HG03342 (cell line): ENCODE data around the gene RAB11A.

Experiments
- ATAC-seq: cut with Tn5 transposase; IDR thresholded peaks from one replicate; pipeline ENCODE4 v1.9.1; 2021; ENCODE audit warnings: mild to moderate bottlenecking, moderate library complexity; ENCODE audit not compliant: unreplicated experiment

The RAB11A gene

DNA sequence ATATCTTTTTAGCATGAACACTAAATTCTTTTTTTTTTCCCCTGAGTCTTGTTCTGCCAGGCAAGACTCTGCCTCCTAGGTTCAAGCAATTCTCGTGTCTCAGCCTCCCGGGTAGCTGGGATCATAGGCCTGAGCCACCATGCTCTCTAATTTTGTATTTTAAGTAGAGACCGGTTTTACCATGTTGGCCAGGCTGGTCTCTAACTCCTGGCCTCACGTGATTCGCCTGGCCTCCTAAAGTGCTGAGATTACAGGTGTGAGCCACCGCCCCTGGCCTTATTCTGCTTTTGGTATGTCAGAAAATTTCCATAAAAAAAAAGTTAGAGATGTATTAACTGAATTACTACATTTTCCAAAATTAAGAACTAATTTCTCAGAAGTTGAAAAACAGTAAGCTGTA is 14.3 kb downstream of the RAB11A start:
- no peak for ATAC-seq

DNA sequence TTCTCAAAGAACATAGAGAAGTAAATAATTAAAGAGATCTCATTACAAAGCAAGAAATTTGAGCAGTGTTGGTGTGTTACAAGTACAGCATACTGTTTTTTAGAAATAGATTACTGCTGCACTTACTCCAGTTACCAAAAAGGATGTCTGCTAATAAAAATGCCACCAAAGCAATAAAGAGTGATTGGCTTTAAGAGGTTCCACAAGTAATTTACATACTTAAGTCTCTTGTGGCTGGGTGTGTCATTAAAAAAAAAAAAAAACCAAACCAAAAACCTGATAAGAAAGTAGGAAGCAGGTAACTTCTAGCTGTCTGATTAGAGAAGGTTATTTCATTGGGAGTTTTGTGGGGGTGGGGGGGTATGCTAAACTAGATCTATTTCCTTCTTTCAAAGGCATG is 15.2 kb downstream of the RAB11A start:
- no peak for ATAC-seq

DNA sequence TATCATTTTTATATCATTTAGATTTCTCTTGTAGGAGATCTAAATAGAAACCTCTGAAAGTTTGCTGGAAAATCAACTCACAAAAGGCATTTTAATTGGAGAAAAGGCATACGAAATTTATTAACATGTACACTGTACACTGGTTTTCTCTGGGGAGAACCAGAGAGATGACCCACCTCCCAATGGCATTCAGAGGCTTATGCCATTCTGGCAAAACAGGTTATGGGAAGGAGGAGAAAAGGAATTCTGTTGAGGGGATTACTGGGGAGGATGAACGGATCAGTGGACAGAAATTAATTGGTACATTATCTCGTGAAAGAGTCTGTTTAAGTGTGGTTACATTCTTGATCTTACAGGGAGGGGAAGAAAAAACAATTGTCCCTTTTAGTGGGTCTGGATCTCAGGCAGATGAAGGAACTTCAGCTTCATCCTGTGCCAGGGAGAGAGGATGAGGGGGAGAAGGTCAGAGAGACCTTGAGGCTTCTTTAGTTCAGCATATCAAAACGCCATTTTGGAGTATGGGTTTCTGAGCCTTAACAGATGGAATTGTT is 16.5 kb downstream of the RAB11A start:
- ATAC-seq = no peak

DNA sequence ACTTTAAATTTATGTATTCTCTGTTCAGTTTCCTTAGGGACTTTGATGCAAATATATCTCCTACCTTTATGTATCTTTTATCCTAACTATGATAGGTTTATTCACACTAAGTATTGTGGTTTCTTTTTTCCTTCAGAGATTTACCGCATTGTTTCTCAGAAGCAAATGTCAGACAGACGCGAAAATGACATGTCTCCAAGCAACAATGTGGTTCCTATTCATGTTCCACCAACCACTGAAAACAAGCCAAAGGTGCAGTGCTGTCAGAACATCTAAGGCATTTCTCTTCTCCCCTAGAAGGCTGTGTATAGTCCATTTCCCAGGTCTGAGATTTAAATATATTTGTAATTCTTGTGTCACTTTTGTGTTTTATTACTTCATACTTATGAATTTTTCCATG is 18.3 kb downstream of the RAB11A start:
- no peak for ATAC-seq

DNA sequence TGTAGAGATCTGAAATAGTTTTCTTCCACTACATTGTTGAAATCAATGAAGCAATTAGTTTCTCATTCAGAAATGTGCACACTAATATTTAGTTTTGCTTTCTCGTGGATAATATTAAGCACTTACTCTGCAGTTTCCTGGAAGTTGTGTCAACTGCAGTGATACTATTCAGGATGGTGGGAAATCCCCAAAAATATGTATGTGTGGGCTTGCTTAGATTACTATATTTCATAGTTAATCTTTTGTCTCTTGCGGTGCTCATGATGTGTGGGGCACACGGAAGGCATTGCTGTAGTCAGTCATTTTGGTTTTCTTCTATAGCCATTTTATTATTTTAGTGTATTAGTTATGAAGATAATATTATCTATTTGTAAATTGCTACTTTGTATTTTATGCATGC is 19.7 kb downstream of the RAB11A start:
- no peak for ATAC-seq

DNA sequence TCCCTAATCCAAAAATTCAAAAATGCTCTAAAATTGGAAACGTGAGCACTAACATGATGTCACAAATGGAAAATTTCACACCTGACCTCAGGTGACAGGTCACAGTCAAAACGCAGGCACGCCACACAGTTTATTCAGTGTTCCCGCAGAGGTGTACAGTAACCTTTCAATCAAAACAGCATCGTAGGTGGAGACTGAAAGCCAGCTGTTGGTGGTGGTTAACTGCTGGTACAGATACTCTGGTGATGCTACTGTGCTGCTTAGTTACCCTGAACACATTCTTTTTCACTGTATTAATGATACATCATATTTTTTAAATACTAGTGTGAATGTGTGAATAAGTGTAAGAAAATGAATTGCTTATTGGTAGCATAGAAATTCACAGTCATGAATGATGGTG is 23.8 kb downstream of the RAB11A start:
- ATAC-seq = no peak

DNA sequence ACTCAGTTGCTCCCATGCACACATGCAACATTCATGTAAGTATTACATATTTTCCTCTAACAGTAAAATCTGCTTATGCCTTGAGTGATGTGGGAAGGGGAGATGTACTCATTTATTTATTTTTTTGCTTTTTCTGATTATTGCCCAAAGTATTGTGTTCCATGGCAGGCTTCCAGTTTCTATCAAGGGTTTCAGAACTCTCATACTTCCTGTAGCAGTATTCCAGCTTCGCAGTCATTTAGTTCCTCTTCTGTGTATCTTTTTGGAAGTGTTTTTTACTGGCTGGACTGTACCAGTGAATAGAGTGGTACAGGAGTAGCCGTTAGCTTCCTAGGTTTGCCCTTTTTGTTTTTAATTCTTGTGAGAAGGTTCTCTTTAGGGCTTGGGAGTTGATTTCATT is 26.9 kb downstream of the RAB11A start:
- ATAC-seq = no peak

DNA sequence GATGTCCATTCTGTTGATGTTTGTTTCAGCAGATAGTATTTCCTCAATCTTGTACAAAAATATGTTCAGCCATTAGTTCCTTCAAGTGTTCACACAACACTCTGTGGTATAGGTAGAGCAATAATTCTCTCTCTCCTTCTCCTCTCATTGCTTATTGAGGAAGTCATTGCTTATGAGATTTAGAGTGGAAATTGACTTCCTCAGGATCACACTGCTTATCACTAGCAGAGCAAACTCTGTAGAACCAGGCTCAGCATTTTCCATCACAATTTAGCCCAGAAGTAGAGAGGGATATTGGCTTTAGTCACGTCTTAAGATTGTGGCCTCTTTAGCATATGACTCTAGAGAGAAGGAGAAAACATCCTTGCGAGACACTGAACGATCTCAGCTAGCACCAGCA is 31.2 kb downstream of the RAB11A start:
- ATAC-seq = no peak

DNA sequence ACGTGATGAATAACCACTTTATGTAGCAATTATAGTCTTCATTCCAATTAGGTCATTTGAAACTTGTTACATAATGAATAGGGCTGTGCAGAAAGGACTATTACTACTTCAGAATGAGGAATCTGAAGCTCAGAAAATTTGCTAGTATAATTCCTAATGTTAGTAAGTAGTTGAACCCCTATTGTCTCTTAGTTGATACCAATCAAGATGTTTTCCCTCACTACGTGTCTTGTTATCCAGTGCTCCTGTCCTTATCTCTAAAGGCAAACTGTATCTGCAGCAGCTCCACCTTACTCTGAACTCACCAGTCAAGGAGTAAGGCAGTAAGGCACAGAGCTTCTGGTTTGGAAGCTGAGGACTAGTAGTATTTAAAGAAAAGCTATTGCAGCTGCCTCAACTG is 32.0 kb downstream of the RAB11A start:
- ATAC-seq = no peak

DNA sequence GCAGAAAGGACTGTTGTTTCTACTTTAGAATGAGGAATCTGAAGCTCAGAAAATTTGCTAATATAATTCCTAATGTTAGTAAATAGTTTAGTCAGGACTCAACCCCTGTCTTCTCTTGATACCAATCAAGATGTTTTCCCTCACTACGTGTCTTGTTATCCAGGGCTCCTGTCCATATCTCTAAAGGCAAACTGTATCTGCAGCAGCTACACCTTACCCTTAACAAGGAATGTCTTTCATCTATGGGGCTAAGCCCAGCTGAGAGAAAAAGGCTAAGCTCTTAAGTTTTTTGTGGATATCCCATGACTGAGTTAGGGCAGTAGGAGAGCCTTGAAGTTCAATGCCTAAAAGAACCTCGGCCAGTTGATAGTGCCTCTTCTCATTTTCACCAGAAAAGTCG is 32.5 kb downstream of the RAB11A start:
- ATAC-seq = no peak

DNA sequence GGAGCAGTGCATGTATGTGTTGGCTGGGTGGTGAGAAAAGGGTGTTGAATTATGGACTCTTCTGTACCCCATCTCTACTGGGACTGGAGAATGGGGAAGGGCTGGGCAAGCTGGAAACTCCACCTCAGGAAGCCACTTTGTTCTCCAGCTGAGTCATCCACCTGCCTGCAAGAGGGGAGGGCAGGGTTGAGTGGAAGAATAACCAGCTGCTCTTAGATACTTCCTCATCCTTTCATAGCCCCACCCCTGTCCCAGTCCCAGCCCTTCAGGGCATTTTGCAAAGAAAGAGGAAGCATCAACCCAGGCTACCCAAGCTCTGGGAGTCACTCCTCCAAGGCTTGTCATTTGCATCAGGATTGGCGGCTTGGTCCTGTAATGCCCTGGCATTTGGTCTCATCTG is 33.1 kb downstream of the RAB11A start:
- ATAC-seq = peak; percentile 78

DNA sequence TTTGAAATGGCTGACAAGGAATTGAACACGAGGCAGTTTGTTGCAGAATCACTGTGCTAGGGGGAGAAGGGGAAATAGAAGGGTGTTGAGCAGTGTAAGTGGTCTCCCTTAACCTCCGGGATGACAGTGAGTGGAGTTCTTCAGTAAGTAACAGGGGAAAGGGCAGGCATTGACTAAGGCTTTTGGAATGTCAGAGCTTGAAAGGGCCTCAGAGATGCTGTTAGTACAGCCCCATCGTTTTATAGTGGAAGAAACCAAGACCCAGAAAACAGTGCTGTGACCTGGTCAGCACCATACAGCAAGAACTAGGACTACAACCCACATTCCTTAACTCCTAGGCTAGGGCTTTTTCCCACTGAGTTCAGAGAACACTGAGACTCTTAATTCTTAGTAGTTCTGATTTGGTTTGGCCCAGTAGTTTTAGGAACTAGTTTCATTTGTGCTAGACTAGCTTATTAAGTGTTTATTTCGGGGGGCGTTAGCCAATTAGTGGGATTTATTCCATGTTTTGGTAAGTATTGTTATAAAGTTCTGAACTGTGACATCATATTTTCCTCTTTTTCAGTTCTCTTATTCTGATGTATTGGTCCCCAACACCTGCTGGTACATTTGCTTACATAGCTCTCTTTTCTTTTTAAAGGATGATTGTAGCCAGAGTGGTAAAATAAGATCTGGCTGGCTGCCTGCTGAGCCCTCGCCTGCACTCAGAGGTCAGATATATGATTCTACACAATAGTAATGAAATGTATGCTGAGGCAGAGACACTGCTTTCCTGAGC is 34.2 kb downstream of the RAB11A start:
- no peak for ATAC-seq

DNA sequence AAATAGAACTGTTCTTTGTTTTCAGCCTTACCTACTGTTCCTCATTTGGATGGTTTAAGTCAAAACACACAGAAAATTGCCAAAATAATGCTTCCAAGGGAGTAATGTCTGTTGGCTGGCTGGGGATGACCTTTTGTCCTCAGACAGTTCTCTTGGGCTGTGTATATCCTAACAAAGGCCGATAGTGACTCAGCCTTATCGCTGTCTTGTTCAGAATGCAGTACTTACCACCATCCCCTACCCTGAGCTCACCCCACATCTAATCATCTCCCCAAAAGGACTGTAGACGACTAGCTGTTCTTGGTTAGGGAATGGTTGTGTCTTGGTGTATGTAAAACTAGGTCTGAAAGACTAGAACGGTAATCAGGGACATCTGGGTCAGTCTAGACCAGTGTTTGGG is 35.0 kb downstream of the RAB11A start:
- no peak for ATAC-seq

DNA sequence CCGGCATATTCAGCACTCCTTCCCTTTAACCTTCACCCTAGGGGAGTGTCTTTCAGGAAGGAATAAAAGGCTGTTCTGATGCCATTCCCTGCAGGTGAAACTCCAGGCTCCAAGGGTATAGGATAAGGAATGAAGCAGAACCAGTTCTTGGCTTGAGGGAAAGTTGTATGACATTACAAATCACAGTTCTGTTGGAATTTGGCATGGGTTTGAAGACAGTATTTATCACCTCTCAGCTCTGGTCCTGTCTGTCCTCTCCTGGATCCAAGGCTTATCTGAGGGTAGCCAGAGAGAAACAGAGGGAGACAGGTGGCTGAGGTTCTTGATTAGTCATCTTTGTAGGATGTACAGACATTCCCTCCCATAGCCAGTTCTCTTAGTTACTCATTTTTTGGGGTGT is 37.1 kb downstream of the RAB11A start:
- ATAC-seq = no peak

DNA sequence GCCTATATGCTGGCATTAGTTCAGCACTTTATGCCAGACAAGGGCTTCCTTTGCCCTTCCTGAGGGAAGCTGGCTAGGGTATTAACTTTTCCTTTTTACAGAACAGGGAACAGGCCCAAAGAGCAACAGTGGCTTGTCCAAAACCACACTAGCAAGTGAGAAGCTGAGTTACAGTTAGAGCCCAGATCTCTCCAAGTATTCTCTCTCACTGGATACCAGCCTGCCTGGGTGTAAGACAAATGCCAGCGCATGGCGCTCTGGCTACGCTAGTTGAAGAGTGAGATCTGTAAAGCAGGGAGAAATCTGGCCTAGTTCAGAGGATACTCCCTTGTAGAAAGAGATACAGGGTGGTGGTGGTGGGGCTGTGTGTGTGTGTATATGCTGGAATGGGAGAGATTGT is 38.4 kb downstream of the RAB11A start:
- ATAC-seq = no peak

DNA sequence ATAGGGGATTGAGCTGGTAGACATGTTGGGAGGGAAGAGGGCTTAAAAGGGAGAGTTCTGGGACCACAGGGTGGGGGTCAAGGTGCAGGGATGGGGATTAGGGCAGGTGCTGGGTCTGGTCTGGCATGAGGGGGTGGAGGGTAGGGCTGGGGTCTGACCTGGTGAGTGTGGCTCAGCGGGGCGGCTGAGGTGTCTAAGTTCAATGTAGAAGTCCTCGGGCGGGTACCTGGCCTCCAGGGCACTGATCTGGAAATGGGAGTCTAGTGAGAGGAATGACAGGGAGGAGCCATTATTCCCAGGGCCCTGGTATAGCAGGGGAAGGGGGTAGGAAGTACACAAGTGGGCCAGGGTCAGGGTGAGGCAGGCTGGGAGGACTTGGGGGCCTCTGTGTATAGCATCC is 39.6 kb downstream of the RAB11A start:
- ATAC-seq = no peak

DNA sequence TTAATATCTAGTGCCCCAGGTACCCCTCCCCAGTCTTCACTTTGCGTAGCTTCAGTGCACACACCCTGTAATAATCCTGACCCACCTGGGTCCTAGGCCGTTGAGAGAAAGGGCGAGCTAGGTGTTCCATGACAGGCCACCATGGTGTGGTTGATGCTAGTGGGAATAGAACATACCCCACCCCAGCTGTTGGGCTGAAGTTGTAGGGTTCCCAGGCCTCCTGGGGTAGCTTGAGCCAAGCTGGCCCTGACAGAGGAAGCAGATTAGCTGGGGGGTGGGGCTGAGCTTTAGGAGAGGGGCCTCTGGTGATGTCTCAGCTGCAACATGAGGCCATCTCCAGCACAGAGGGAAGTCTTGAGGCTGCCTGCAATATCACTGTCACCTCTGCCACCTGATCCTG is 40.5 kb downstream of the RAB11A start:
- no peak for ATAC-seq

DNA sequence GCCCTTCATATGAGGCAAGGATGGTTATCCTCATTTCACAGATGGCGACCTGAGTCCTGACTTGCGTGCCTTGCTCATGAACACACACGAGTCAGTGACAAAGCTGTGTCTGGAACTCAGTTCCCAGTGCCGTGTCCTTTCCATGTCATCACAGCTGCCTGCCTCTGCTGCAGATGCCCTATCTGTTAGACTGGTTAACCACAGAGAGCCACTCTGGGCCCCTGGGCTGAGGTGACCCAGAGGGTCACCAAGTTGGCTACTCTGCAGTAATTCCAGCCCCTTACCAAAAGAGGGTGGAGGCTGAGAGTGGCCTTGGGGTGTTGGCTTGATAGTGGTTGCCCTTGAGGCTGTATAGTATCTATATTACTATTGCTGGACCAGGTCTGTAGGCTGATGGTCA is 41.0 kb downstream of the RAB11A start:
- ATAC-seq = no peak

DNA sequence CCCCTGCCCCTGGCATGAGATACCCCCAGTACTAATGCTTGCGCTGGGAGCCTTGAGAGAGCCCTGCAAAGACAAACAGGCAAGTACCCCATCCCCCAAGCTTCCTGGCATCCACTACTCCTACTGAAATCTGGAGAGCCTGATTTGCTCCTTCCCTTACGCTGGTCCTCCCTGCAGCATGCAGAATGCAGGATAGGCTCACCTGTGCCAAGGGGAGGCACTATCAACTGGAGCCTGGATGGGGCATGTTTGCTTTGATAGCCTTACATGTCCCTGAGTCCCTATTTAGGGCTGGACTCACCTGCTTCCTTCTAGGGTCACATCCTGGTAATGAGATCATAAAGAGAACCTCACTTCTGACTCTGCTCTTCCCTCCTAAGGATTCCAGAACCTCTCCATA is 42.9 kb downstream of the RAB11A start:
- ATAC-seq = no peak

DNA sequence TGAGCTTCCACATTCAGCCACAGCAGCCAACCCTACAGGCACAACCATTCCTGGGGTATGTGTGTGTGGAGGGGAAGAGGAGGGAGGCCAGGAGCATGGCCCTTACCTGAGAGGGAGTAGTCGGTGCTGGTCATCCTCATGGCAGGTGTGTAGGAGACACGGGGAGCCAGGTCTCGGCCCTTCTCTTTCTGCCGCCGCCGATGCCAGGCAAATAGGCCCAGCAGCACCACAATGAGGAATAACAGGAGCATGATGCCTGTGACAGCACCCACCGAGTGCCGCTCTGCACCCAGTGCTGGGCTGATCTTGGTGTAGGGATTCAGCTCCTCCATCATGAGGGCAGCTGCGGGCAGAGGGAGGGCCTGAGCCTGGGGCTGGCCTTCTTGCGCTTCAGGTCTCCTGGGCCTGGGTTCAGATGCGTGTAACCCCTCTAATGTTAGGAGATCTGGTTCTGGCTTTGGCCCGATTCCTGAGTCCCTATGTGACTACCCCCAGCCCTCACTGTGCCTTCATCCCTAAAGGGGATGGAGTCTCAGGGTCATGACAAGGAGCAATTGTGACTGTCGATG is 44.4 kb downstream of the RAB11A start:
- no peak for ATAC-seq

DNA sequence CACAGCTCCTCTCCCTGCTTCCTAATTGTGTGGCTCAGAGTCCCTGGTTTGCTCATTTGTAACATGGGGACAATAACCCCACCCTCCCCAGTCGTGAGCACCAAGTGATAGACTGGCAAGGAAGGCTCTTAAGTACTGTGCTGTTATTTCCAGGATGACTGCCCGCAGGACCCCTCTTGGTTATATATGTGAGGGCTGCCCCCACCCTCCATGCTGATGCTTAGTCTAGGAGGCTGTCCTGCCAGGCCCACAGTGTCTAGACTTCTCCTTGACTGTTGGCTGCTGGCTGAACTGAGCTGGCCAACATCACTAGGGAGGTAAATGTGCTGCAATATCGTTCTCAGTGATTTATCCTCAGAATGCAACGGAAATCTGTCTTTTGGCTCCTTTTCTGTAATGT is 45.1 kb downstream of the RAB11A start:
- no peak for ATAC-seq

DNA sequence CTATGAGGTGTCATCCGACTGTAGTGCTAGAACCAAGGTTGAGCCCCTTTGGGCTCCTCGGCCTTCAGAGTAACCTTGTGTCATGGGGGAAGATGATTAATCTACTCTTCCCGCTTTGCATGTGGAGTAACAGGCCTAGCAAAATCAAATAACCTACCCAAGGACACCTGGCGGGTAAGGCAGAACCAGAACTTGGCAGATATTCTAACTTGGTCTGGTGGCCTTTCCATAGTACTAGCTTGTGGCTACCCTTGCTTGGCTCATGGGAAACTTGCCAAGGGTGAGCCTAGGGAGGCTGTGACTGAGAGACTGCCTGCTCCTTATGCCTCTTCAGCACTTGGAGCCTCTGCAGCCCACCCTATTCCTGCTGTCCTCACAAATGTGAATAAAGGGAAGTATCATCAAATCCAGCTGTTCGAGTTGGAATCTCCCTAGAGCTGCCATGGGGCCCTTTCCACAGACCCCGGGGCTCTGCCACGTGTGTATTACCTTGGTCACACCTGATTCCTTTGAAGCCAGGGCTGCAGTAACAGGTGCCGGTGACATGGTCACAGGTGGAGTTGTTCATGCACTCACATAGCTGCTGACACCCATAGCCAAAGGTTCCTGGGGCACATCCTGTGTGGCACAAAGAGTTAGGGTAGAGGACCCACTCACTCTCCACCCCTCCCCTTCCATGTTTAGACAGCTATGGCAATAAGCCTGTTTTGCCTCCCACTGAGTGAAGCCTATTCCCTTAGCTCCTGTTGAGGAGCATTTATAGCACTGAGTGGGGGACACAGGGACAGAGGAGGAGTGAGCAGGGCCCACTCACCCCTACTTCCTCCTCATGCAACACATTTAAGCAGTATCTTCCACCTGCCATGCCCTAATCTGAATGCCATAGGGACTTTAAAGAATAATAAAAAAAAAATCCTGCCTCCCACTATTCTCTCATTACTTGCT is 46.0 kb downstream of the RAB11A start:
- ATAC-seq = no peak
